ENCODE data around the gene MAST1. TPM values are rescaled to one million over a fixed set of nuclear protein-coding genes. Genes with fewer than 3 reads are reported as not detected.
"Not testable (repeated sequence)": the region's sequence is repeated elsewhere in the genome, so short reads cannot be mapped to it uniquely, and the experiment has no call there.

The MAST1 gene
- total RNA-seq = 35.1 TPM

DNA sequence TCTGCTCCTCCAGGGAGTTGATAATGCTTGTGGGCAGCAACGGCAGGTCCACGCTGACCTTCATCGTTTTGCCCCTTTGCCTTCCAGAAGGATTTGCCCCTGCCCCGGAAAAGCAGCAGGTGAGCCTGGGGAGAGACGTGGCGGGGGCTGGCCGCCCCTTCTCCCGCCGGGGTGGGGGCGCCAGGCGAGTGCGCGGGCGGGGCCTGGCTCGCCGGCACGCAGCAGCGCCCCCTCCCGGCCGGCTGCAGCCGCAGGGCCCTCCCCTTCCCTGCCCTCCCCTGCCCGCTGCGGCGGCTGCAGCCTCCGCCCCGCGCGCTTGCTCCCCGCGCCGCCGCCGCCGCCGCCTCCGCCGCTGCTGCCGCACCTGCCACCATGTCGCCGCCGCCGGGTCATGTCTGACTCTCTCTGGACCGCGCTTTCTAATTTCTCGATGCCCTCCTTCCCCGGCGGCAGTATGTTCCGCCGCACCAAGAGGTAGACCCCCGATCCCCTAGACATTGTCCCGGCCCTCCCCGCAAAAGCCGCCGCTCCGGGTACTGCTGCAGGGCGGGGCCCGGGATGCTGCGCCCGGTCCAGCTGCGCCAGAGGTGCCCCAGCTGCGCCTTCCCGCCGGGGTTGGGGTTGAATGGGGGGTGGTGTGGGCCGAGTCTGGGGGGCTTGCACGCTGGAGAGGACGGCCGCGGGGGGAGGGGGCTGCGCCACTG lies at the start of gene MAST1:
MAST1 (plus strand) TSS at position 334 of the 704 bp plus-strand sequence; CDS start at position 392, 58 bp downstream.
- peak; percentile 27 for DNase-seq

- DNase-seq = peak; percentile 45
Measured at GRCh38 chr19:12788682-12789097, 49.6 kb upstream of the MAST1 start.

- DNase-seq = no peak
Measured at GRCh38 chr19:12789098-12789903, 49.0 kb upstream of the MAST1 start.

- peak; percentile 95 for DNase-seq
Measured at GRCh38 chr19:12789904-12790619, 48.3 kb upstream of the MAST1 start.

DNA sequence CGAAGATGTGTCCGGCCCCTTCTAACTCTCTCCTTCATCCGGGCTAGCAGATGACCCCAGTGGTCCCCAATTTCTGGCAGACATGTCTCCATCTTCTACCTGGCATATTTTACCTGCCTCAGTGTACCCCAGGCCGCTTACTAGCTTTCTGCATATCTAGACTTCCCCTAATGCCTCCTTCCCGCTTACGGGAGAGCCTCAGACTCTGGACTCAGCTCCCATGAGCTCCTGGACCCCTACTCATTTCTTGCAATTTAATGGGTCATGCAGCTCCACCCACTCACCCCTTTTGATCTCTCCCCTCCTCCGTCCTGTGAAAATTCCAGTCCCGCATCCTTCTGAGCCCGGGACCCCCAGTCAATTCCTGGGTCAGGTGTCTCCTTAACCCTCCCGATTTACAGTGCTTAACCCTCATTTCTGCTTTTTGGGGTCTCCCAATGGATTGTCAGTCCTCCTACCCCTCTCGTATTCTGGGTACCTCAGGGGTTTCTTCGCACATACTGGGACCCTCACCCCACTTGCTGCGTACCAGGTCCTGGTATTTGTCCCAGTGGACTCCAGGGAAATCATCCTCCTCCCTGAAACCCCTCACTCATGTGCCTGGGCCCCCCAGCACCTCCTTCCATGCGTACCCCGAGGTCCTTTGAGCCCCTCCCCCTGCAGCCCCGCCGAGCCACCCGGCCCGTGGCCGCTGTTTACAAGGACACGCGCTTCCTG lies 47.5 kb upstream of the MAST1 start:
- DNase-seq = no peak

DNA sequence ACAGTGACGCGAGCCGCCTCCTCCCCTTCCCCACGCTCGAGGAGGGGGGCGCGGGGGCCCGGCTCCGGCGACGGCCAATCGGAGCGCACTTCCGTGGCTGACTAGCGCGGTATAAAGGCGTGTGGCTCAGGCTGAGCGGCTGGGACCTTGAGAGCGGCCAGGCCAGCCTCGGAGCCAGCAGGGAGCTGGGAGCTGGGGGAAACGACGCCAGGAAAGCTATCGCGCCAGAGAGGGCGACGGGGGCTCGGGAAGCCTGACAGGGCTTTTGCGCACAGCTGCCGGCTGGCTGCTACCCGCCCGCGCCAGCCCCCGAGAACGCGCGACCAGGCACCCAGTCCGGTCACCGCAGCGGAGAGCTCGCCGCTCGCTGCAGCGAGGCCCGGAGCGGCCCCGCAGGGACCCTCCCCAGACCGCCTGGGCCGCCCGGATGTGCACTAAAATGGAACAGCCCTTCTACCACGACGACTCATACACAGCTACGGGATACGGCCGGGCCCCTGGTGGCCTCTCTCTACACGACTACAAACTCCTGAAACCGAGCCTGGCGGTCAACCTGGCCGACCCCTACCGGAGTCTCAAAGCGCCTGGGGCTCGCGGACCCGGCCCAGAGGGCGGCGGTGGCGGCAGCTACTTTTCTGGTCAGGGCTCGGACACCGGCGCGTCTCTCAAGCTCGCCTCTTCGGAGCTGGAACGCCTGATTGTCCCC lies 46.8 kb upstream of the MAST1 start, which contains the start of gene JUNB:
JUNB (plus strand) TSS at position 142 of the 706 bp plus-strand sequence; CDS start at position 428, 286 bp downstream.
- DNase-seq = peak; percentile 97

- DNase-seq = peak; percentile 55
Measured at GRCh38 chr19:12792051-12792852, 46.1 kb upstream of the MAST1 start.

GRCh38 chr19:12792853-12793289 lies 45.4 kb upstream of the MAST1 start:
- no peak for DNase-seq

- DNase-seq = peak; percentile 80
Measured at GRCh38 chr19:12793290-12794195, 44.8 kb upstream of the MAST1 start.

DNA sequence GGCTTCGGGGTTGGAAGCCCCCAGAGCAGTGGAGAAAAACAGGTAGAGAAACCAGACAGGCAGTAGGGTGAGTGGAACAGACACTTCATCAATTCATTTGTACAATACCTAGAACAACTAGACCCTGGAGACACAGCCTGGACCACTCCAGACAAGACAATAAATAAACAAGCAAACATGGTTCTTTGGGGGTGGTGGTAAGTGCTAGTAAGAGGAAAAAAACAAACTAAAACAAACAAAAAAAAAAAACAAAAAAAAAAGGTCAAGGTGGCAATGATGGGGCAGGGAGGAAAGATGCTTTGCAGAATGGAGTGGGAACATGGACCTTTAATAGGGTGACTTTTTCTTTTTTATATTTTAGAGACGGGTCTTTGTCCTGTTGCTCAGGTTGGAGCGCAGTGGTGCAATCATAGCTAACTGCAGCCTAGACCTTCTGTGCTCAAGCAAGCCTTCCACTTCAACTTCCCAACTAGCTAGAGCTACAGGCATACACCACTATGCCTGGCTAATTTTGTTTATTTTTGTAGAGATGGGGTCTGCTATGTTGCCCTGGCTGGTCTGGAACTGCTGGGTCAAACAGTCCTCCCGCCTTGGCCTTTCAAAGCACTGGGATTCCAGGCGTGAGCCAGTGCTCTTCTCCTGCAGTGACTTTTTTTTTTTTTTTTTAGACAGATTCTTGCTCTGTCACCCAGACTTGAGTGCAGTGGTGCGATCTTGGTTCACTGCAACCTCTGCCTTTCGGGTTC lies 43.9 kb upstream of the MAST1 start:
- DNase-seq = no peak

GRCh38 chr19:12794971-12795381 lies 43.3 kb upstream of the MAST1 start:
- DNase-seq = no peak

GRCh38 chr19:12796146-12797071 lies 41.9 kb upstream of the MAST1 start:
- DNase-seq = peak; percentile 64

GRCh38 chr19:12797141-12797587 lies 41.2 kb upstream of the MAST1 start:
- no peak for DNase-seq

DNA sequence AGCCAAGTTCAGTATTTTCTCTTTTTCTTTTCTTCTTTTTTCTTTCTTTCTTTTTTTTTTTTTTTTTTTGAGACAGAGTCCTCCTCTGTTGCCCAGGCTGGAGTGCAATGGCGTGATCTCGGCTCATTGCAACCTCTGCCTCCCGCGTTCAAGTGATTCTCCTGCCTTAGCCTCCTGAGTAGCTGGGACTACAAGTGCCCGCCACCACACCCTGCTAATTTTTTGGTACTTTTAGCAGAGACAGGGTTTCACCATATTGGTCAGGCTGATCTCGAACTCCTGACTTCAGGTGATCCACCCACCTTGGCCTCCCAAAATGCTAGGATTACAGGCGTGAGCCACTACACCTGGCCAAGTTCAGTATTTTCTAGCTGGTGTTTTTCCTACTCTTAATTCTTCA lies 40.7 kb upstream of the MAST1 start:
- not testable (repeated sequence) for DNase-seq

- DNase-seq = no peak
Measured at GRCh38 chr19:12799742-12800465, 38.4 kb upstream of the MAST1 start.

DNA sequence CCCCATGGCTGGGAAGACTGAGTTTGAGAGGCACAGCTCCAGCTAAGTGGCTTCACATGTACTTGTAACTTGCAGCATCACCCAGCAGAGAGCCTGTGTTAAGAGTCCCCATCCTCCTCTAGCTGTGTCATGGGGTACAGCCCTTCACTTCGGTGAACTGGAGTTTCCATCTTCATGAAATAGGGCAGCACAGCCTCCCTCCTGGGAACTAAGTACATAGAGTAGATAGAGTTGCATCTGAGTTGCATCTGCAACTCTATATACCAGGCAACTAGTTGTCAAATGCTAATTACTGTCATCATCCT lies 37.9 kb upstream of the MAST1 start:
- DNase-seq = no peak

DNA sequence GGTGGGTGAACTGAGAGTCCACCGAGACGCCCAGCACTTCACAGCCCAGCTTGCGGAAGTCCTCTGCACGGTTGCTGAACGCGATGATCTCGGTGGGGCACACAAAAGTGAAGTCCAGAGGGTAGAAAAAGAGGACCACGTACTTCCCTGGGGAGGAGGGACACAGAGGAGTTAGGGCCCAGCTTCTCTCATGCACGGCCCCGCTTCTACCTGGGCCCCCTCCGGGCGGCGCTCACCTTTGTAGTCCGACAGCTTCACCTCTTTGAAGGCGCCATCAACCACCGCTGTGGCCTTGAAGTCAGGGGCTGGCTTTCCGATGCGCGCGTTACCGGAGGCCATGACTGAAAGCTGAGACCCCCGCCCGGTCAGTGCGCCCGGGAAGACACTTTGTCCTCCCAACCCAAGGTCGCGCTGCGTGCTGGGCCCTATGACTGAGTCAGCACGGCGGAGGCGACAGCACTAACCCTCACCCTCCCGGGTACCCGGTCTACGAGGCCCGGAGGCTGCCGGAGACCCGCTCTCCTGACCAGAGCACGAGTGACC lies 37.3 kb upstream of the MAST1 start:
- no peak for DNase-seq

Measured in occipital lobe (tissue), 2 donors.